Endodermal cell (in vitro differentiated cells): Measurements from ENCODE around the gene SPOCK1. TPM values are rescaled to one million over a fixed set of nuclear protein-coding genes. Genes with fewer than 3 reads are reported as not detected.
A peak's percentile ranks its signal among the peaks of the same experiment; 100 is the strongest.

Source experiments
- DNase-seq: peaks from one replicate; pipeline ENCODE4 v3.0.0-alpha.2; 2017
- H3K27ac ChIP-seq: 2 replicates; pipeline ENCODE4 v1.5.1; 2013; ENCODE audit warnings: mild to moderate bottlenecking, low read depth, low read length, moderate library complexity
- H3K27me3 ChIP-seq: 2 replicates; pipeline ENCODE4 v1.6.1; 2013; ENCODE audit warnings: mild to moderate bottlenecking, low read length, moderate library complexity; ENCODE audit not compliant: insufficient read depth, control insufficient read depth, poor library complexity, severe bottlenecking
- H3K36me3 ChIP-seq: 2 replicates; pipeline ENCODE4 v1.7.0; 2013; ENCODE audit warnings: mild to moderate bottlenecking, low read length, moderate library complexity; ENCODE audit not compliant: control insufficient read depth, insufficient read depth
- H3K4me1 ChIP-seq: one replicate; pipeline ENCODE4 v1.7.0; 2013; ENCODE audit warnings: low read length; ENCODE audit not compliant: control insufficient read depth, insufficient read depth
- H3K4me3 ChIP-seq: 2 replicates; pipeline ENCODE4 v1.5.1; 2013; ENCODE audit warnings: mild to moderate bottlenecking, low read length, moderate library complexity
- H3K9ac ChIP-seq: 2 replicates; pipeline ENCODE4 v1.6.1; 2013; ENCODE audit warnings: mild to moderate bottlenecking, low read length, moderate library complexity; ENCODE audit not compliant: poor library complexity, severe bottlenecking; ENCODE audit errors: extremely low read depth
- H3K9me3 ChIP-seq: 2 replicates; pipeline ENCODE4 v1.6.1; 2013; ENCODE audit warnings: mild to moderate bottlenecking, low read length, moderate library complexity; ENCODE audit not compliant: control insufficient read depth
- H3K27ac Mint-ChIP-seq: 2 replicates; pipeline ENCODE4 v1.8.0; 2020; ENCODE audit warnings: mixed read lengths
- H3K27me3 Mint-ChIP-seq: 2 replicates; pipeline ENCODE4 v1.8.0; 2021; ENCODE audit warnings: mild to moderate bottlenecking, mixed read lengths; ENCODE audit not compliant: insufficient read depth
- H3K36me3 Mint-ChIP-seq: 2 replicates; pipeline ENCODE4 v1.8.0; 2020; ENCODE audit warnings: low read depth, mixed read lengths
- H3K4me1 Mint-ChIP-seq: 2 replicates; pipeline ENCODE4 v1.8.0; 2020; ENCODE audit warnings: mixed read lengths
- H3K4me3 Mint-ChIP-seq: 2 replicates; pipeline ENCODE4 v1.8.0; 2020; ENCODE audit warnings: mild to moderate bottlenecking, moderate library complexity, mixed read lengths
- H3K9me3 Mint-ChIP-seq: 2 replicates; pipeline ENCODE4 v1.8.0; 2020; ENCODE audit warnings: mild to moderate bottlenecking, mixed read lengths
- WGBS, 2 experiments: methylation state at CpG; one replicate each; pipeline versions ENCODE4 v1.1.5 to v1.1.7; 2013; ENCODE audit warnings: missing lambda C conversion rate in 2 of 2, mixed read lengths in 1 of 2; ENCODE audit not compliant: insufficient coverage in 1 of 2, insufficient read length in 1 of 2; 5-methylcytosine and 5-hydroxymethylcytosine counted together
- total RNA-seq, 2 donors: library from RNA; stranded (reverse); fragmentation: NEBNext Ultra II Directional in 1 of 2; extraction: Animal tissue kit (Norgen Biotek cat#: 25700) in 1 of 2; gene quantifications; 2 replicates in 1 of 2; 3 replicates in 1 of 2; pipeline ENCODE4 v1.2.1, GENCODE V29; 2021
- TF ChIP-seq, protein P1 (sequence below): fragments of 200-600 bp; sonication (generic); conservative IDR thresholded peaks from 2 replicates; pipeline ENCODE4 v1.5.0; 2021; ENCODE audit warnings: antibody characterized with exemption, mild to moderate bottlenecking

The SPOCK1 gene
- total RNA-seq, 2 donors from 2014 or later: 25.8 to 39.8 TPM

GRCh38 chr5:137498301-137498735 lies 808 bp downstream of the SPOCK1 start:
- peak overlapping the region; percentile 56 for H3K4me3 Mint-ChIP-seq
- no peaks in the 10 kb centered on the region for H3K36me3 Mint-ChIP-seq
- H3K9me3 Mint-ChIP-seq: no peaks in the 10 kb centered on the region
- peaks cover 30% of the 10 kb centered on the region for H3K27me3 Mint-ChIP-seq
- no peaks in the 10 kb centered on the region for H3K4me1 Mint-ChIP-seq
- Histone ChIP-seq H3K9me3 (no peaks in the 10 kb centered on the region), H3K4me1 (no peaks in the 10 kb centered on the region), H3K9ac (no peak overlapping the region), H3K36me3 (no peaks in the 10 kb centered on the region), H3K27ac (no peak overlapping the region), H3K27me3 (peaks cover 60% of the 10 kb centered on the region), H3K4me3 (peak overlapping the region; percentile 79)
- TF ChIP-seq, protein P1, sequence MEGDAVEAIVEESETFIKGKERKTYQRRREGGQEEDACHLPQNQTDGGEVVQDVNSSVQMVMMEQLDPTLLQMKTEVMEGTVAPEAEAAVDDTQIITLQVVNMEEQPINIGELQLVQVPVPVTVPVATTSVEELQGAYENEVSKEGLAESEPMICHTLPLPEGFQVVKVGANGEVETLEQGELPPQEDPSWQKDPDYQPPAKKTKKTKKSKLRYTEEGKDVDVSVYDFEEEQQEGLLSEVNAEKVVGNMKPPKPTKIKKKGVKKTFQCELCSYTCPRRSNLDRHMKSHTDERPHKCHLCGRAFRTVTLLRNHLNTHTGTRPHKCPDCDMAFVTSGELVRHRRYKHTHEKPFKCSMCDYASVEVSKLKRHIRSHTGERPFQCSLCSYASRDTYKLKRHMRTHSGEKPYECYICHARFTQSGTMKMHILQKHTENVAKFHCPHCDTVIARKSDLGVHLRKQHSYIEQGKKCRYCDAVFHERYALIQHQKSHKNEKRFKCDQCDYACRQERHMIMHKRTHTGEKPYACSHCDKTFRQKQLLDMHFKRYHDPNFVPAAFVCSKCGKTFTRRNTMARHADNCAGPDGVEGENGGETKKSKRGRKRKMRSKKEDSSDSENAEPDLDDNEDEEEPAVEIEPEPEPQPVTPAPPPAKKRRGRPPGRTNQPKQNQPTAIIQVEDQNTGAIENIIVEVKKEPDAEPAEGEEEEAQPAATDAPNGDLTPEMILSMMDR: no peak
- H3K27ac Mint-ChIP-seq: no peak overlapping the region
- 3 to 5% methylated on average over 6 to 57 of the region's 57 CpGs for WGBS, 2 experiments
- peak; percentile 85 for DNase-seq

DNA sequence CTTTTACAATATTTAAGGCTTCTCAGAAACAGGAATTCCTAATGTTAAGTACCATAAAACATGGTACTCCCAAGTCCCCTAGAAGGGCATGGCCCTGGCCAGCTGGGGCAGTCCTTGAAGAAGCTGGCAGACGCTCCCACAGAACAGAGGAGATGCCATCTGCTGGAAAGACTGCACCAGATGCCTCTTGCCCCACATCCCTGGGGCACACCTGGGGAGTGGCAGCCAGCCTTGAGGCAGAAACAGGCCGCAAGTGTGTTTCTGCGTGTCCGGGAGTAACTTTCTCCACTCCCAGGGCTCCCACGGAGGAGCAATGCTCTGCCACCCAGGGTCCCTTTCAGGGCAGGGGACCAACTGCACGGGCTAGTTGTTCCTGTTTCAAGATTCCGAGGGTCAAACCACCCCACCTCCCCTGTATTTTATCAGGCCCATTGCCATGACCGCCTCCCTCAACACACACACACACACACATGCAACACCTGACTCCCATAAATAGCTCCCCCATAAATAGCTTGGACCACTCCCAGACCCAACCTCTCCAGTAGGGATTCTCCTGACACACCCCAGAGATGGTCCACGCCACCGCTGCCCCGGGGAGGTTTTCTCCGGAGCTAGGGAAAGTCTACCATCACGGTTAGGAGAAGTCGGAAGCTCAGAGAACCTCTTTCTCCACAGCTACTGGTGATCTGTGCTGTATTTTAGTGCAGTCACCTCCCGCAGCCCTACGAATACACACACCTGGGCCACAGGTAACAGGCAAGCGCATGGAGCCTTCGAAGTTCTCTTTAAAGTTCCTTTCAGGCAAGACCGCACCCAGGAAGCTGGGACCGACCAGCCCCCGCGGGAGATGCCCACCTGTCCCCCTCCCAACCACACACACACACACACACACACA lies 1.5 kb downstream of the SPOCK1 start:
- H3K27me3 Mint-ChIP-seq: peaks cover 30% of the 10 kb centered on the region
- no peaks in the 10 kb centered on the region for H3K4me1 Mint-ChIP-seq
- TF ChIP-seq, protein P1: no peak
- no peaks in the 10 kb centered on the region for H3K36me3 ChIP-seq
- no peaks in the 10 kb centered on the region for H3K36me3 Mint-ChIP-seq
- H3K4me1 ChIP-seq: no peaks in the 10 kb centered on the region
- H3K9ac ChIP-seq: no peak overlapping the region
- WGBS, 2 experiments: 82 to 93% methylated on average over 14 to 22 of the region's 22 CpGs
- H3K4me3 ChIP-seq: peak overlapping the region; percentile 79
- H3K27me3 ChIP-seq: peaks cover 54% of the 10 kb centered on the region
- H3K27ac Mint-ChIP-seq: no peak overlapping the region
- no peak for DNase-seq
- no peaks in the 10 kb centered on the region for H3K9me3 Mint-ChIP-seq
- H3K9me3 ChIP-seq: no peaks in the 10 kb centered on the region
- H3K4me3 Mint-ChIP-seq: peak overlapping the region; percentile 56
- no peak overlapping the region for H3K27ac ChIP-seq

DNA sequence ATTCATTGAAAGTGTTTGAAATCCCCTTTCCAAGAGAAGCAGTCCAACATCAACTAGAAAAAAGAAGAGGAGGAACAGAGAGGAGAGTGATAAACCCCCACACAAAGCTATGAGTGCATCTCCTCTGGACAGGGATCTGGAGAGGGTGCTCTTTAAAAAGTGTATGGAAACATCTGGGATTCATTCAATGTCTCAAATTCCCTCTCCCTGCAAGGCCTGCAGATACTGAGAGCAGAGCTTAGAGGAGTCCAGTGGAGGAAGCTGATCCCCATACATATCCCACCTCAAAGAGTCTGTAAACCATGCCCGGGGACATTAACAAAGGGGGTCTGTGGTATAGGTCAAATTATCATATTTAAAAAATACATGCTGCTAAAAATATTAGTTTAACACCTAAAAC lies 2.2 kb downstream of the SPOCK1 start:
- H3K4me3 ChIP-seq: no peak overlapping the region
- H3K4me1 Mint-ChIP-seq: no peaks in the 10 kb centered on the region
- TF ChIP-seq, protein P1: no peak
- no peaks in the 10 kb centered on the region for H3K36me3 ChIP-seq
- H3K4me1 ChIP-seq: no peaks in the 10 kb centered on the region
- no peaks in the 10 kb centered on the region for H3K36me3 Mint-ChIP-seq
- no peak overlapping the region for H3K27ac Mint-ChIP-seq
- H3K27ac ChIP-seq: no peak overlapping the region
- no CpG with 5 or more reads among the region's 1 CpG for WGBS, 2 experiments
- no peaks in the 10 kb centered on the region for H3K9me3 ChIP-seq
- H3K27me3 ChIP-seq: peaks cover 46% of the 10 kb centered on the region
- no peak overlapping the region for H3K4me3 Mint-ChIP-seq
- no peak overlapping the region for H3K9ac ChIP-seq
- DNase-seq: no peak
- no peaks in the 10 kb centered on the region for H3K9me3 Mint-ChIP-seq
- peaks cover 30% of the 10 kb centered on the region for H3K27me3 Mint-ChIP-seq
